GM19324 (cell line): ENCODE measurements around the gene AGAP5.
"Not testable (repeated sequence)": the region's sequence is repeated elsewhere in the genome, so short reads cannot be mapped to it uniquely, and the experiment has no call there.

Experiments
- ATAC-seq: cut with Tn5 transposase; IDR thresholded peaks from one replicate; pipeline ENCODE4 v1.9.1; 2021; ENCODE audit warnings: mild to moderate bottlenecking, moderate library complexity; ENCODE audit not compliant: unreplicated experiment, low FRiP score

The AGAP5 gene

GRCh38 chr10:73715179-73716156, 17.6 kb upstream of the AGAP5 start:
- not testable (repeated sequence) for ATAC-seq

DNA sequence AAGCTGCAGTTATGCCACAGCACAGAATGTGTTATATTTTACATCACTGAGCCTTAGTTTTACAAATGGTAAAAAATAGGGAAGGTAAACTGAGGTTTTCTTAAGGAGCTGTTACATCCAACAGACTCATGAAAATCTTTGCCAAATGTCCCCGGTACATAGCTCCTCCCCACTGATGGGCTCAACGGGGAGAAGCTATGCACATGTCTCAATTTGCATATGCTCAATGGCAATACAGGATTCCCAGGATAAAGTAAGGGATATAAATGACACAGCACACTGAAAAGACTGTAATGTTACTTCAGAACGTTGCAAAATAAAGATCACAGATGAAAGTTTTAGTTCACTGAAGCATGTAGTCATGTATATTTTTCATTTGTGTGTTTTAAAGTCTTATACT, 16.6 kb upstream of the AGAP5 start:
- not testable (repeated sequence) for ATAC-seq

DNA sequence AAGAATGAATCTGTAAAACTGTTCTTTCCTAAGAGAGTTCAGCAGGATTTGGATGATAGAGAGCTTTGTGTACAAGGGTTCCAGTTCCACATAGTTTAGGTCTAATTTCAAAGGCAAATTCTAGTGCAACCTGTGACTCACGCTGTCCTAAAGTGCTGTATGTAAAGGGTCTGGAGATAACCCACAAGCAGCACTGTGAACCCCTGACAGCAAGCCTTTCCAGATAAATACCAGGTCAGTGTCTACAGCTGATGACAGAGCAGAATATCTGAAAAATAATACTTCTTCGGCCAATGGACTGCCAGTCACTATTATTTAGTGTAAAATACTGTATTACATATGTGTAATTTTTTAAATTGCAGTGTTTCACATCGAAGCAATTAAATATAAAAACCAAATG, 16.0 kb upstream of the AGAP5 start:
- not testable (repeated sequence) for ATAC-seq

- not testable (repeated sequence) for ATAC-seq
Observed at GRCh38 chr10:73711683-73712082, 13.8 kb upstream of the AGAP5 start.

DNA sequence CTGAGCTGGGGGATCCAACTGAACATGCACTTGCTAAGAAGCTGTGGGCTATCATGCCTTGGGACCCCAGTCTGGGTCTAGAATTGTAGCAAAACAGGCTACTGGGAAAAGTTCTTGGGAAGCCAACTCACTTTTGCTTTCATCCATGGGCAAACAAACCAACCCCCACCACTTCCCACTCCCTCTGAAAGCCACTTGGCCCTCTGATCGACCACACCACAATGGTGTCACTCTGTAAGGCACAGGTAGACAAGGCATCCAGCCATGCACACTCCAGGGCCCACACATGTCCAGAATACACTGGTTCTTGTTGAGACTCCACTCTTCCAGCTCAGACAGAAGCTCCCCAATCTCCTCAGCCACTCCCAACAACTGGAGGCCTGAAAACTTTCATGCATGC, 10.2 kb upstream of the AGAP5 start:
- ATAC-seq: not testable (repeated sequence)

GRCh38 chr10:73707628-73708027, 9.7 kb upstream of the AGAP5 start:
- ATAC-seq: not testable (repeated sequence)

DNA sequence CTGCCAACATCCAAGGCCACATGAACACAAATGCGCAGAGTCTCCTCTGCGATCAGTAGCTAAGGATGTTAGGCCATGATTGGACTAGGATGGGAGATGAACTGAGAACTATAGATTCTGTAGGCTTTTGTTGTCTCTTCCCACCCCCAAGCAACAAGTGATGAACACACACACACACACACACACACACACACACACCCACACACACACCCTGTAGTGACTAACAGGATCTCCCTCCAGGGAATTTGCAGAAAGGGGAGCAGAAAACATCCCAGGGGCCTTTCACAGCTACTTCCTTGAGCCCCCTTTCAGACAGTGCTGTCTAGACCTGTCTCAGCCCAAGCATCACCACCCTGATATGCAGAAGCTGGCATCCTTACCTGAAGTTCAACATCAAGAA, 8.6 kb upstream of the AGAP5 start:
- not testable (repeated sequence) for ATAC-seq

GRCh38 chr10:73705506-73706072, 7.7 kb upstream of the AGAP5 start:
- ATAC-seq: not testable (repeated sequence)

DNA sequence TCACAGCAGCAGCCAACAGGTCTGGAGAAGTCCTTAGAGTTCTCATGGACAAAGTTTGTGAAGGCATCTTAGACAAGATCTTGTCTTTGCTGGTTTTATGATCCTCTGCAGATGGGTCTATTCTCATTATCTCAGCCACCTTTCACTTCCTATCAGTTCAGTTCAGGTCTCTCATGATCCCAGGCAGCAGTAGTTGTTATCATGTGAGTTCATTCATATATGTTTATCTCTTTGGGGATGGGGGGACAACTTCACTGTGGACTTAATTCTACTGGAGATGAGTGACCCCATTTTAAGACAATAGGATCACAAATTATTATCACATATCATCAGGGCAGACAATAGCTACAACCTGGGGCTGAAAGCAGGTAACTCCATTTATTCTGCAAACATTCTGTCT, 6.0 kb upstream of the AGAP5 start:
- ATAC-seq: not testable (repeated sequence)

DNA sequence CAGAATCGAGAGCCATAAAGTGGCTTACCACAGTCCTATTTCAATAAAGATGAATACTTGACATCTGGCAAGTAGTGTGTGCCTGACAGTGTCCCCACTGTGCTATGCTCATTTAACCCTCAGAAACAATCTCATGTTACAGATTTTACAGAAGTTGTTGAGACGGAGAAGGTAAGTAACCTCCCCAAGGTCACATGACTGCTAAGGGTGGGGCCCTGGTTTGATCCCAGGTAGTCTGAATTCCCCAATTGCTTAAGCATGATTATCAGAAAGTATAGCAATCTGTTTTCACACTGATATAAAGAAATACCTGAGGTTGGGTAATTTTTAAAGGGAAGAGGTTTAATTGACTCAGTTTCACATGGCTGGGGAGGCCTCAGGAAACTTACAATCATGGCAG, 910 bp upstream of the AGAP5 start:
- not testable (repeated sequence) for ATAC-seq

- ATAC-seq: not testable (repeated sequence)
Observed at GRCh38 chr10:73695302-73695701, 2.6 kb downstream of the AGAP5 start.

GRCh38 chr10:73690755-73691154, 7.2 kb downstream of the AGAP5 start:
- not testable (repeated sequence) for ATAC-seq

GRCh38 chr10:73689596-73689995, 8.3 kb downstream of the AGAP5 start:
- not testable (repeated sequence) for ATAC-seq

DNA sequence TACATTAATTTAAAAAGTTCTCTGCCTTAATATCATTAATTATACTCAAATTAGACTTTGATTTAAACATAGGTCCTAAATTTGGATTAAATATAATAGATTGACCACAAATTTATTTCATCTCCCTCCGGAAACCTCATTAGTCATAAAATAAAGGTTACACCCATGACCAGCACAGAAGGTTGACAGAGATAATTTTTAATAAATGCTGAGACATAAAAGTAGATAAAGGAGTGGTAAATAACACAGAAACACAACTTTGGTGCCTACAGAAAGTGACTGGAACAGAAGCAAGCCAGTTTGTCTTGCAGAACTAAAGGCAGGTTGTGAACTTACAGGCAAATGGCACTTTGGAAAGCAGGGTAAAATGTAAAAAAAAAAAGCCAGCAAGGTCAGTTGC, 10.3 kb downstream of the AGAP5 start:
- ATAC-seq: not testable (repeated sequence)

DNA sequence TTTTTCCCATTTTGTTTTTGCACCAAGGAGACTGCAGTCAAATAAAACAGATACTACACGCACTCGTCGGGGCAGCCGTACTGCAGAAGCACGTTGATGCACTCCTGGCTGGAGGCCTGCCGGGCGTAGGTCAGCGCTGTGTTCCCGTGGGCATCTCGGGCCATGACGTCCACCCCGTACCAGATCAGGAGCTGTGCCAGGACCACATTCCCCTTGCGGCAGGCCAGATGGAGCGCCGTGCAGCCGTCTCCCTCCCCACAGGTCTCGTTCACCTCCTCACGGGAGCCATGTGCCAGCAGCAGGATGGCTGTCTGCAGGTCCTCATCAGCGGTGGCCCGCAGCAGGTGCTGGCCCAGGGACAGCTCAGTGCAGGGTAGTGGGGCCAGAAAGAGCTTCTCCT, 23.4 kb downstream of the AGAP5 start:
- ATAC-seq: not testable (repeated sequence)

DNA sequence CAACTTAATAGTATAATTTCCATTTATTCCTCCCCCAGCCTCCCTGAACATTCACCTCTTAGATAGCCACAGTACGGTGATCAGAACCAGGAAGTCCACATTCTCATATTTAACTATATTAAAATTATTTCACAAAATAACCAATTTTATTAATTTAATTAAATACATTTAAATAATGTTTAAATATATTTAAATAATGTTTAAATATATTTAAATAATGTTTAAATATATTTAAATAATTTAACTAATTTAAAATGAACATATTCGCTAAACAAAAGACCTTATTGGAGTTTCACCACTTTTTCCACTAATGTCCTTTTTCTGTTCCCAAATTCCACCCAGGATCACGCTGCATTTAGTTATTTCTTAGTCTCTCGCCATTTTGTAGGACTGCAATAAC, 29.5 kb downstream of the AGAP5 start:
- ATAC-seq: not testable (repeated sequence)

DNA sequence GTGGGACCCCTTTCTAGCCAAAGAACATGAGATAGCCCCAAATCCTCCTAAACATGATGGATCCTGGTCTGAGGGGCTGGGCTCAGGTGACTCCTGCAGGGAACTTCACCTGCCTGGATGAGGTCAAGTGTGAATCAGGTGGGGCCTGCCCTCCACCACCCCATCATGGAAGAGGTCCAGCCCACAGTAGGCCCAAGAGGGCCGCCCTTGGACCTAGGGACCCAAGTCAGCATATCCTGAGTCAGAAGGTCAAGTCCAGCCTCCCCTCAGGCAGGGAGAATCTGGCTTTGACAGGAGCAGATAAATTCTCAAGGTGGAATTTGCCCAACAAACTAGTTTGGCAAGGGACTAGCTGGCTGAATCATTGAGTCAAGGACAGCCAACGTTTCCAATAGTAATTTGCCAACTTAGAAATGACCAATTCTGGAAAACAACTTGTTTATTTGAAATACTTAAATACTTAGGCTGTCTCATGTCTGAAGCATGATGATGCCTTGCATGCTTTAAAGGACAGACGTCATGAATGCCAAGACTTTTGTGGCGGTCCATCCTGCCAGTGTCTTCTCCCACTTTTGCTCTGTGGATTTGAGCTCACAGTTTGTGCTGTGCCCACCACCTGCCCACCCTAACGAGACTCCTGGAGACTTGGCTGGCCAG, 31.6 kb downstream of the AGAP5 start:
- ATAC-seq: not testable (repeated sequence)

DNA sequence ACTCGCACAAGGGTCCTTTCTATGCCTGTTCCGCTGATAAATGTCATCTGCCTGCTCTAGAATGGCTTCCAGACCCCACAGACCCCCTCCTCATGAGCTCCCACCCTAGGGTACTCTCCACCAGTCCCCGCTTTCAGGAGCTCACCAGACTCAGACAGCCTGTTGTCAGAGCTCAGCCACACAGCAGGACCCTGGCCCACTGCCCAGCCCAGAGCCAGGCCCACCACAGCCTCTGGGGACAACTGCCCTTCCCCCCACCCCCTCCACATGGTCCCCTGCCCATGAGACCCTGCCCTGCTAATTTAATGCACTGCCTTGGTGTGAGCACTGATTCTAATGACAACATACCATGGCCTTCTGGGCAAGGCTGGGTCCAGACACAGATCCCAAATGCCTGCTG, 32.3 kb downstream of the AGAP5 start:
- not testable (repeated sequence) for ATAC-seq

GRCh38 chr10:73664156-73665040, 33.5 kb downstream of the AGAP5 start:
- ATAC-seq: not testable (repeated sequence)

GRCh38 chr10:73663621-73664020, 34.3 kb downstream of the AGAP5 start:
- ATAC-seq: not testable (repeated sequence)
